ENCODE results near the gene LINGO3. TPM values are rescaled to one million over a fixed set of nuclear protein-coding genes. Genes with fewer than 3 reads are reported as not detected.

LINGO3 gene
- total RNA-seq, 1 experiment from 2014 or later: not detected

GRCh38 chr19:2266183-2266993 lies 41.6 kb downstream of the LINGO3 start:
- DNase-seq (ENCODE audit: low read depth): peak; percentile 63

GRCh38 chr19:2261438-2262172 lies 46.3 kb downstream of the LINGO3 start:
- DNase-seq (ENCODE audit: low read depth): no peak

GRCh38 chr19:2260341-2260805 lies 47.6 kb downstream of the LINGO3 start:
- no peak for DNase-seq (ENCODE audit: low read depth)

GRCh38 chr19:2259336-2259735 lies 48.6 kb downstream of the LINGO3 start:
- no peak for DNase-seq (ENCODE audit: low read depth)

Other genes starting within 250 kb of the LINGO3 start
- gene MOB3A, start 211.8 kb downstream of the LINGO3 start, total RNA-seq (2014; rRNA removed; shearing (Covaris generic)): 14.8 and 25.0 TPM in 2 replicates
- 1.7 and 2.8 TPM in 2 replicates for gene IZUMO4, start 211.2 kb downstream of the LINGO3 start, total RNA-seq (2014; rRNA removed; shearing (Covaris generic))
- 124 and 146 TPM in 2 replicates for gene AP3D1, start 156.6 kb downstream of the LINGO3 start, total RNA-seq (2014; rRNA removed; shearing (Covaris generic))
- gene DOT1L, start 144.2 kb downstream of the LINGO3 start, total RNA-seq (2014; rRNA removed; shearing (Covaris generic)): 8.5 and 10.0 TPM in 2 replicates
- gene PLEKHJ1, start 71.8 kb downstream of the LINGO3 start, total RNA-seq (2014; rRNA removed; shearing (Covaris generic)): 146 and 152 TPM in 2 replicates
- 71.2 and 91.0 TPM in 2 replicates for gene SF3A2, start 71.3 kb downstream of the LINGO3 start, total RNA-seq (2014; rRNA removed; shearing (Covaris generic))
- gene AMH, start 58.8 kb downstream of the LINGO3 start, total RNA-seq (2014; rRNA removed; shearing (Covaris generic)): 7.2 and 10.6 TPM in 2 replicates
- gene JSRP1, start 51.7 kb downstream of the LINGO3 start, total RNA-seq (2014; rRNA removed; shearing (Covaris generic)): not detected in 2 replicates
- gene PEAK3, start 26.0 kb downstream of the LINGO3 start, total RNA-seq (2014; rRNA removed; shearing (Covaris generic)): 0.03 and 0.35 TPM in 2 replicates
- 280 and 379 TPM in 2 replicates for gene LSM7, start 20.4 kb upstream of the LINGO3 start, total RNA-seq (2014; rRNA removed; shearing (Covaris generic))
- 13.4 and 16.2 TPM in 2 replicates for gene SPPL2B, start 20.5 kb upstream of the LINGO3 start, total RNA-seq (2014; rRNA removed; shearing (Covaris generic))
- not detected in 2 replicates for gene TMPRSS9, start 52.1 kb upstream of the LINGO3 start, total RNA-seq (2014; rRNA removed; shearing (Covaris generic))
- 115 and 124 TPM in 2 replicates for gene TIMM13, start 119.4 kb upstream of the LINGO3 start, total RNA-seq (2014; rRNA removed; shearing (Covaris generic))
- 249 and 268 TPM in 2 replicates for gene LMNB2, start 148.8 kb upstream of the LINGO3 start, total RNA-seq (2014; rRNA removed; shearing (Covaris generic))
- 40.0 and 53.1 TPM in 2 replicates for gene GADD45B, start 168.0 kb upstream of the LINGO3 start, total RNA-seq (2014; rRNA removed; shearing (Covaris generic))

Data from HT1080 (cell line).